GM23338 (cell line): ENCODE results near the gene PLPP4. TPM values are rescaled to one million over a fixed set of nuclear protein-coding genes. Genes with fewer than 3 reads are reported as not detected.

ENCODE experiments used
- ATAC-seq: fragments of 200-7000 bp; cut with Tn5 transposase; 3 replicates; pipeline ENCODE4 v1.9.1; 2020
- DNase-seq: peaks from one replicate; pipeline ENCODE4 v3.0.0-alpha.2; 2015; ENCODE audit warnings: low spot score
- H2AFZ ChIP-seq: fragments of 200-600 bp; sonication (generic); 2 replicates; pipeline ENCODE4 v1.8.0; 2016; ENCODE audit warnings: antibody characterized with exemption, mild to moderate bottlenecking, moderate library complexity
- H3F3A ChIP-seq: fragments of 200-600 bp; sonication (generic); replicated peaks from 2 replicates; pipeline ENCODE4 v1.8.0; 2017; ENCODE audit warnings: antibody characterized with exemption, mixed run types, low read depth
- H3K27ac ChIP-seq: fragments of 200-600 bp; sonication (generic); 2 replicates; pipeline ENCODE4 v1.6.1; 2016; ENCODE audit warnings: low read depth
- H3K27me3 ChIP-seq: fragments of 200-600 bp; sonication (generic); 2 replicates; pipeline ENCODE4 v1.8.0; 2016; ENCODE audit warnings: mild to moderate bottlenecking, mixed run types, moderate library complexity; ENCODE audit not compliant: insufficient read depth
- H3K36me3 ChIP-seq: fragments of 200-600 bp; sonication (generic); 2 replicates; pipeline ENCODE4 v1.8.0; 2016; ENCODE audit warnings: mild to moderate bottlenecking; ENCODE audit not compliant: insufficient read depth
- H3K4me1 ChIP-seq: fragments of 200-600 bp; sonication (generic); 2 replicates; pipeline ENCODE4 v1.8.0; 2016; ENCODE audit warnings: mild to moderate bottlenecking, moderate library complexity; ENCODE audit not compliant: insufficient read depth
- H3K4me2 ChIP-seq: fragments of 200-600 bp; sonication (generic); 2 replicates; pipeline ENCODE4 v1.7.1; 2017; ENCODE audit warnings: mixed run types
- H3K4me3 ChIP-seq: fragments of 200-600 bp; sonication (generic); 2 replicates; pipeline ENCODE4 v1.6.1; 2016; ENCODE audit warnings: mixed run types
- H3K79me2 ChIP-seq: fragments of 200-600 bp; sonication (generic); replicated peaks from 2 replicates; pipeline ENCODE4 v1.8.0; 2017; ENCODE audit warnings: mild to moderate bottlenecking; ENCODE audit not compliant: insufficient read depth
- H3K9me2 ChIP-seq: fragments of 200-600 bp; sonication (generic); 2 replicates; pipeline ENCODE4 v1.8.0; 2017; ENCODE audit not compliant: insufficient read depth
- H4K20me1 ChIP-seq: fragments of 200-600 bp; sonication (generic); replicated peaks from 2 replicates; pipeline ENCODE4 v1.8.0; 2017; ENCODE audit warnings: mild to moderate bottlenecking; ENCODE audit not compliant: insufficient read depth
- H3K27ac Mint-ChIP-seq: 2 replicates; pipeline ENCODE4 v1.8.0; 2020; ENCODE audit warnings: inconsistent platforms, mild to moderate bottlenecking, moderate library complexity, mixed read lengths
- H3K27me3 Mint-ChIP-seq: 3 replicates; pipeline ENCODE4 v1.8.0; 2022; ENCODE audit warnings: low read depth, mild to moderate bottlenecking, moderate library complexity, mixed read lengths, inconsistent platforms; ENCODE audit not compliant: insufficient read depth, poor library complexity
- H3K36me3 Mint-ChIP-seq: 3 replicates; pipeline ENCODE4 v1.8.0; 2021; ENCODE audit warnings: low read depth, mild to moderate bottlenecking, inconsistent platforms, moderate library complexity, mixed read lengths
- H3K4me1 Mint-ChIP-seq: 3 replicates; pipeline ENCODE4 v1.8.0; 2020; ENCODE audit warnings: mild to moderate bottlenecking, inconsistent platforms, mixed read lengths
- H3K4me3 Mint-ChIP-seq: 3 replicates; pipeline ENCODE4 v1.8.0; 2021; ENCODE audit warnings: moderate library complexity, mild to moderate bottlenecking, inconsistent platforms, mixed read lengths
- H3K9me3 Mint-ChIP-seq: 3 replicates; pipeline ENCODE4 v1.8.0; 2020; ENCODE audit warnings: moderate library complexity, mild to moderate bottlenecking, inconsistent platforms, mixed read lengths
- CREB1 ChIP-seq: fragments of 250-450 bp; sonication (Bioruptor Pico); IDR thresholded peaks from 2 replicates; pipeline ENCODE4 v1.5.0; 2020; ENCODE audit warnings: low read depth, mild to moderate bottlenecking, moderate library complexity
- JUNB ChIP-seq: IDR thresholded peaks from one replicate; pipeline ENCODE4 v1.6.1; 2016; ENCODE audit warnings: antibody characterized with exemption; ENCODE audit not compliant: unreplicated experiment
- NANOG ChIP-seq: IDR thresholded peaks from 2 replicates; pipeline ENCODE4 v1.6.1; 2016; ENCODE audit warnings: antibody characterized with exemption, borderline replicate concordance
- STAT1 ChIP-seq: IDR thresholded peaks from one replicate; pipeline ENCODE4 v1.6.1; 2016; ENCODE audit warnings: antibody characterized with exemption; ENCODE audit not compliant: unreplicated experiment
- ZNF114 ChIP-seq: fragments of 250-450 bp; sonication (Bioruptor Pico); IDR thresholded peaks from 2 replicates; pipeline ENCODE4 v1.5.0; 2020; ENCODE audit warnings: mild to moderate bottlenecking, moderate library complexity
- ZNF331 ChIP-seq: fragments of 250-450 bp; sonication (Bioruptor Pico); IDR thresholded peaks from 2 replicates; pipeline ENCODE4 v1.5.0; 2020; ENCODE audit warnings: low read depth, mild to moderate bottlenecking, moderate library complexity
- polyA plus RNA-seq: library from polyadenylated mRNA; unstranded; fragments of >200 nt; fragmentation: Nextera tagmentation; extraction: Ambion mirVana; gene quantifications from 2 replicates; pipeline ENCODE4 v1.2.1, GENCODE V29; 2016
- total RNA-seq: library from RNA; depleted of rRNA; stranded (reverse); fragments of >200 nt; shearing (Covaris generic); gene quantifications from 2 replicates; pipeline ENCODE4 v1.2.3, GENCODE V29; 2014
- TF ChIP-seq, protein P1 (sequence below): IDR thresholded peaks from one replicate; pipeline ENCODE4 v1.6.1; 2018; ENCODE audit warnings: antibody characterized with exemption; ENCODE audit not compliant: unreplicated experiment
- TF ChIP-seq, protein P2 (sequence below), 2 experiments: fragments of 200-600 bp in 1 of 2; sonication (generic) in 1 of 2; conservative IDR thresholded peaks; 2 replicates each; pipeline versions ENCODE4 v1.5.1 to v1.6.1; 2016 to 2017; ENCODE audit warnings: antibody characterized with exemption in 2 of 2, low read depth in 2 of 2, mild to moderate bottlenecking in 2 of 2, moderate library complexity in 1 of 2
- TF ChIP-seq, protein P3 (sequence below): IDR thresholded peaks from 2 replicates; pipeline ENCODE4 v1.6.1; 2016; ENCODE audit warnings: antibody characterized with exemption
- TF ChIP-seq, protein P4 (sequence below): fragments of 250-450 bp; sonication (Bioruptor Pico); IDR thresholded peaks from 2 replicates; pipeline ENCODE4 v1.5.0; 2020; ENCODE audit warnings: mild to moderate bottlenecking, moderate library complexity

Gene PLPP4
- total and polyA plus RNA-seq, 2 experiments from 2014 or later, result 0.24 to 0.31 TPM

DNA sequence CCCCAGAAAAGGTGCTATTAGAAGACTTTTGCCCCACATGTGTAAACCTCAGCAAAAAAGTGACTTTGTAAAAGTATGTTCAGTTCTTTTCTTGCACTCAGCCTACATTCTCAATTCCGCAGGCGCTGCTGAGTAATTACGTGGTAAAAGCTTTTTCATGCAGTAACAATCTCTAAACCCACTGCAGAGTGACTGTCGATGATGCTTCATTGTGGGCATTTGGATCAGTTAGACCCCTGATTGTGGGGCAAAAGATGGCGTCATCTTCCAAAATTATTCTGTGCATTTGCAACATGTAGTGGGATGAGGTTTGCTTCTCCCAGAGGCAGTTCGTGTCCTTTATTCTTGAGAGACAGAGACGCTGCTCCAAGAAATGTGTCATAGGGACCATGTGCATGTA lies 85.6 kb downstream of the PLPP4 start:
- H3K27ac Mint-ChIP-seq, result no peak overlapping the region
- Histone ChIP-seq H3K27me3 (no peaks in the 10 kb centered on the region), H4K20me1 (no peaks in the 10 kb centered on the region), H3K4me3 (no peak overlapping the region), H3K4me1 (no peaks in the 10 kb centered on the region), H3F3A (no peaks in the 10 kb centered on the region), H3K27ac (no peak overlapping the region), H3K36me3 (no peaks in the 10 kb centered on the region), H3K4me2 (no peak overlapping the region), H3K9me2 (0 out of 2 replicates have a peak, but pooled peaks cover 9% of the 10 kb centered on the region), H2AFZ (no peak overlapping the region), H3K79me2 (no peaks in the 10 kb centered on the region)
- no peak for ATAC-seq
- peaks cover 5% of the 10 kb centered on the region; the same call in 2 of the 3 replicates for H3K4me1 Mint-ChIP-seq
- H3K9me3 Mint-ChIP-seq, result no peaks in the 10 kb centered on the region
- peaks cover 7% of the 10 kb centered on the region for H3K27me3 Mint-ChIP-seq
- no peak for TF ChIP-seq STAT1
- TF ChIP-seq CREB1 (CRISPR knock-in tag), result no peak
- no peak for TF ChIP-seq JUNB
- no peak for TF ChIP-seq NANOG
- DNase-seq, result no peak
- no peak overlapping the region for H3K4me3 Mint-ChIP-seq
- no peaks in the 10 kb centered on the region for H3K36me3 Mint-ChIP-seq

DNA sequence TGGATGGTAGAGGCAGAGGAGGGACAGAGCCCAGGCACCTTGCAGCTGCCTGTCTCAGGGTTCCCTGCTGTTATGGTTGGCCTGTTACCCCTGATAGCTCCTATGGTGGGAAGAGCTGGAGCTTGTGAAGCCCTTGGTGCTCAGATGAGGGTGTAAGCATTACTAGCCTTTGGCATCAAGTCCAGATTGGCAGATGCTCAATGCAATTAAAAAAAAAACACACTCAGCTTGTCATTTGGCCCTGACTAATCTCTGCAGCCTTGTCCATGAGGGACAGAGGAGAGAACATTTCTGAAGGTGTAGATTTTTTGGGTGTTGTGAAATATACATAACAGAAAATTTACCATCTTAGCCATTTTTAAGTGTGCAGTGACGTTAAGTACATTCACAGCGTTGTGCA lies 86.3 kb downstream of the PLPP4 start:
- DNase-seq, result no peak
- Histone ChIP-seq H3K4me1 (no peaks in the 10 kb centered on the region), H3K36me3 (no peaks in the 10 kb centered on the region), H3K79me2 (no peaks in the 10 kb centered on the region), H3K27me3 (no peaks in the 10 kb centered on the region), H3K4me2 (no peak overlapping the region), H3K9me2 (0 out of 2 replicates have a peak, but pooled peaks cover 10% of the 10 kb centered on the region), H3K27ac (no peak overlapping the region), H4K20me1 (no peaks in the 10 kb centered on the region), H3K4me3 (no peak overlapping the region), H2AFZ (no peak overlapping the region), H3F3A (no peaks in the 10 kb centered on the region)
- no peak for ATAC-seq
- Mint-ChIP-seq H3K27ac (no peak overlapping the region), H3K9me3 (peaks cover 5% of the 10 kb centered on the region; the same call in 2 of the 3 replicates), H3K36me3 (peaks cover 4% of the 10 kb centered on the region; the same call in 1 of the 3 replicates), H3K4me1 (peaks cover 5% of the 10 kb centered on the region; the same call in 2 of the 3 replicates), H3K27me3 (peaks cover 8% of the 10 kb centered on the region), H3K4me3 (no peak overlapping the region)
- TF ChIP-seq ZNF331 (no peak), ZNF114 (CRISPR knock-in tag) (no peak), NANOG (no peak), CREB1 (CRISPR knock-in tag) (no peak)
- TF ChIP-seq, protein P1, sequence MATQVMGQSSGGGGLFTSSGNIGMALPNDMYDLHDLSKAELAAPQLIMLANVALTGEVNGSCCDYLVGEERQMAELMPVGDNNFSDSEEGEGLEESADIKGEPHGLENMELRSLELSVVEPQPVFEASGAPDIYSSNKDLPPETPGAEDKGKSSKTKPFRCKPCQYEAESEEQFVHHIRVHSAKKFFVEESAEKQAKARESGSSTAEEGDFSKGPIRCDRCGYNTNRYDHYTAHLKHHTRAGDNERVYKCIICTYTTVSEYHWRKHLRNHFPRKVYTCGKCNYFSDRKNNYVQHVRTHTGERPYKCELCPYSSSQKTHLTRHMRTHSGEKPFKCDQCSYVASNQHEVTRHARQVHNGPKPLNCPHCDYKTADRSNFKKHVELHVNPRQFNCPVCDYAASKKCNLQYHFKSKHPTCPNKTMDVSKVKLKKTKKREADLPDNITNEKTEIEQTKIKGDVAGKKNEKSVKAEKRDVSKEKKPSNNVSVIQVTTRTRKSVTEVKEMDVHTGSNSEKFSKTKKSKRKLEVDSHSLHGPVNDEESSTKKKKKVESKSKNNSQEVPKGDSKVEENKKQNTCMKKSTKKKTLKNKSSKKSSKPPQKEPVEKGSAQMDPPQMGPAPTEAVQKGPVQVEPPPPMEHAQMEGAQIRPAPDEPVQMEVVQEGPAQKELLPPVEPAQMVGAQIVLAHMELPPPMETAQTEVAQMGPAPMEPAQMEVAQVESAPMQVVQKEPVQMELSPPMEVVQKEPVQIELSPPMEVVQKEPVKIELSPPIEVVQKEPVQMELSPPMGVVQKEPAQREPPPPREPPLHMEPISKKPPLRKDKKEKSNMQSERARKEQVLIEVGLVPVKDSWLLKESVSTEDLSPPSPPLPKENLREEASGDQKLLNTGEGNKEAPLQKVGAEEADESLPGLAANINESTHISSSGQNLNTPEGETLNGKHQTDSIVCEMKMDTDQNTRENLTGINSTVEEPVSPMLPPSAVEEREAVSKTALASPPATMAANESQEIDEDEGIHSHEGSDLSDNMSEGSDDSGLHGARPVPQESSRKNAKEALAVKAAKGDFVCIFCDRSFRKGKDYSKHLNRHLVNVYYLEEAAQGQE, result no peak
- TF ChIP-seq, protein P2, sequence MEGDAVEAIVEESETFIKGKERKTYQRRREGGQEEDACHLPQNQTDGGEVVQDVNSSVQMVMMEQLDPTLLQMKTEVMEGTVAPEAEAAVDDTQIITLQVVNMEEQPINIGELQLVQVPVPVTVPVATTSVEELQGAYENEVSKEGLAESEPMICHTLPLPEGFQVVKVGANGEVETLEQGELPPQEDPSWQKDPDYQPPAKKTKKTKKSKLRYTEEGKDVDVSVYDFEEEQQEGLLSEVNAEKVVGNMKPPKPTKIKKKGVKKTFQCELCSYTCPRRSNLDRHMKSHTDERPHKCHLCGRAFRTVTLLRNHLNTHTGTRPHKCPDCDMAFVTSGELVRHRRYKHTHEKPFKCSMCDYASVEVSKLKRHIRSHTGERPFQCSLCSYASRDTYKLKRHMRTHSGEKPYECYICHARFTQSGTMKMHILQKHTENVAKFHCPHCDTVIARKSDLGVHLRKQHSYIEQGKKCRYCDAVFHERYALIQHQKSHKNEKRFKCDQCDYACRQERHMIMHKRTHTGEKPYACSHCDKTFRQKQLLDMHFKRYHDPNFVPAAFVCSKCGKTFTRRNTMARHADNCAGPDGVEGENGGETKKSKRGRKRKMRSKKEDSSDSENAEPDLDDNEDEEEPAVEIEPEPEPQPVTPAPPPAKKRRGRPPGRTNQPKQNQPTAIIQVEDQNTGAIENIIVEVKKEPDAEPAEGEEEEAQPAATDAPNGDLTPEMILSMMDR (conservative IDR thresholded peaks at IDR 0.05; ENCODE audit: low read depth in 2 of 2), result no peak
- TF ChIP-seq, protein P3, sequence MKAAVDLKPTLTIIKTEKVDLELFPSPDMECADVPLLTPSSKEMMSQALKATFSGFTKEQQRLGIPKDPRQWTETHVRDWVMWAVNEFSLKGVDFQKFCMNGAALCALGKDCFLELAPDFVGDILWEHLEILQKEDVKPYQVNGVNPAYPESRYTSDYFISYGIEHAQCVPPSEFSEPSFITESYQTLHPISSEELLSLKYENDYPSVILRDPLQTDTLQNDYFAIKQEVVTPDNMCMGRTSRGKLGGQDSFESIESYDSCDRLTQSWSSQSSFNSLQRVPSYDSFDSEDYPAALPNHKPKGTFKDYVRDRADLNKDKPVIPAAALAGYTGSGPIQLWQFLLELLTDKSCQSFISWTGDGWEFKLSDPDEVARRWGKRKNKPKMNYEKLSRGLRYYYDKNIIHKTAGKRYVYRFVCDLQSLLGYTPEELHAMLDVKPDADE, result no peak
- TF ChIP-seq, protein P4, sequence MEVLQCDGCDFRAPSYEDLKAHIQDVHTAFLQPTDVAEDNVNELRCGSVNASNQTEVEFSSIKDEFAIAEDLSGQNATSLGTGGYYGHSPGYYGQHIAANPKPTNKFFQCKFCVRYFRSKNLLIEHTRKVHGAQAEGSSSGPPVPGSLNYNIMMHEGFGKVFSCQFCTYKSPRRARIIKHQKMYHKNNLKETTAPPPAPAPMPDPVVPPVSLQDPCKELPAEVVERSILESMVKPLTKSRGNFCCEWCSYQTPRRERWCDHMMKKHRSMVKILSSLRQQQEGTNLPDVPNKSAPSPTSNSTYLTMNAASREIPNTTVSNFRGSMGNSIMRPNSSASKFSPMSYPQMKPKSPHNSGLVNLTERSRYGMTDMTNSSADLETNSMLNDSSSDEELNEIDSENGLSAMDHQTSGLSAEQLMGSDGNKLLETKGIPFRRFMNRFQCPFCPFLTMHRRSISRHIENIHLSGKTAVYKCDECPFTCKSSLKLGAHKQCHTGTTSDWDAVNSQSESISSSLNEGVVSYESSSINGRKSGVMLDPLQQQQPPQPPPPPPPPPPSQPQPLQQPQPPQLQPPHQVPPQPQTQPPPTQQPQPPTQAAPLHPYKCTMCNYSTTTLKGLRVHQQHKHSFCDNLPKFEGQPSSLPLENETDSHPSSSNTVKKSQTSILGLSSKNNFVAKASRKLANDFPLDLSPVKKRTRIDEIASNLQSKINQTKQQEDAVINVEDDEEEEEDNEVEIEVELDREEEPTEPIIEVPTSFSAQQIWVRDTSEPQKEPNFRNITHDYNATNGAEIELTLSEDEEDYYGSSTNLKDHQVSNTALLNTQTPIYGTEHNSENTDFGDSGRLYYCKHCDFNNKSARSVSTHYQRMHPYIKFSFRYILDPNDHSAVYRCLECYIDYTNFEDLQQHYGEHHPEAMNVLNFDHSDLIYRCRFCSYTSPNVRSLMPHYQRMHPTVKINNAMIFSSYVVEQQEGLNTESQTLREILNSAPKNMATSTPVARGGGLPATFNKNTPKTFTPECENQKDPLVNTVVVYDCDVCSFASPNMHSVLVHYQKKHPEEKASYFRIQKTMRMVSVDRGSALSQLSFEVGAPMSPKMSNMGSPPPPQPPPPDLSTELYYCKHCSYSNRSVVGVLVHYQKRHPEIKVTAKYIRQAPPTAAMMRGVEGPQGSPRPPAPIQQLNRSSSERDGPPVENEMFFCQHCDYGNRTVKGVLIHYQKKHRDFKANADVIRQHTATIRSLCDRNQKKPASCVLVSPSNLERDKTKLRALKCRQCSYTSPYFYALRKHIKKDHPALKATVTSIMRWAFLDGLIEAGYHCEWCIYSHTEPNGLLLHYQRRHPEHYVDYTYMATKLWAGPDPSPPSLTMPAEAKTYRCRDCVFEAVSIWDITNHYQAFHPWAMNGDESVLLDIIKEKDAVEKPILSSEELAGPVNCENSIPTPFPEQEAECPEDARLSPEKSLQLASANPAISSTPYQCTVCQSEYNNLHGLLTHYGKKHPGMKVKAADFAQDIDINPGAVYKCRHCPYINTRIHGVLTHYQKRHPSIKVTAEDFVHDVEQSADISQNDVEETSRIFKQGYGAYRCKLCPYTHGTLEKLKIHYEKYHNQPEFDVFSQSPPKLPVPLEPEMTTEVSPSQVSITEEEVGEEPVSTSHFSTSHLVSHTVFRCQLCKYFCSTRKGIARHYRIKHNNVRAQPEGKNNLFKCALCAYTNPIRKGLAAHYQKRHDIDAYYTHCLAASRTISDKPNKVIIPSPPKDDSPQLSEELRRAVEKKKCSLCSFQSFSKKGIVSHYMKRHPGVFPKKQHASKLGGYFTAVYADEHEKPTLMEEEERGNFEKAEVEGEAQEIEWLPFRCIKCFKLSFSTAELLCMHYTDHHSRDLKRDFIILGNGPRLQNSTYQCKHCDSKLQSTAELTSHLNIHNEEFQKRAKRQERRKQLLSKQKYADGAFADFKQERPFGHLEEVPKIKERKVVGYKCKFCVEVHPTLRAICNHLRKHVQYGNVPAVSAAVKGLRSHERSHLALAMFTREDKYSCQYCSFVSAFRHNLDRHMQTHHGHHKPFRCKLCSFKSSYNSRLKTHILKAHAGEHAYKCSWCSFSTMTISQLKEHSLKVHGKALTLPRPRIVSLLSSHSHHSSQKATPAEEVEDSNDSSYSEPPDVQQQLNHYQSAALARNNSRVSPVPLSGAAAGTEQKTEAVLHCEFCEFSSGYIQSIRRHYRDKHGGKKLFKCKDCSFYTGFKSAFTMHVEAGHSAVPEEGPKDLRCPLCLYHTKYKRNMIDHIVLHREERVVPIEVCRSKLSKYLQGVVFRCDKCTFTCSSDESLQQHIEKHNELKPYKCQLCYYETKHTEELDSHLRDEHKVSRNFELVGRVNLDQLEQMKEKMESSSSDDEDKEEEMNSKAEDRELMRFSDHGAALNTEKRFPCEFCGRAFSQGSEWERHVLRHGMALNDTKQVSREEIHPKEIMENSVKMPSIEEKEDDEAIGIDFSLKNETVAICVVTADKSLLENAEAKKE (CRISPR knock-in tag), result no peak
